Activated T-cell treated with anti-CD3 and anti-CD28 coated beads, Interleukin-2, amount 50 U/mL, for 4 hours (primary cell): Measurements from ENCODE around the gene RFC2. TPM values are rescaled to one million over a fixed set of nuclear protein-coding genes. Genes with fewer than 3 reads are reported as not detected.

Experiments used
- ATAC-seq, 2 donors: fragments of 200-7000 bp; cut with Tn5 transposase; one replicate each; pipeline ENCODE4 v1.10.0; 2021
- DNase-seq: peaks from one replicate; pipeline ENCODE4 v3.0.0-alpha.2; 2020
- H3K27me3 Mint-ChIP-seq: one replicate; pipeline ENCODE4 v1.8.0; 2021; ENCODE audit warnings: low read depth, mixed read lengths
- H3K36me3 Mint-ChIP-seq: one replicate; pipeline ENCODE4 v1.8.0; 2022; ENCODE audit warnings: mixed read lengths; ENCODE audit not compliant: insufficient read depth
- H3K4me1 Mint-ChIP-seq: one replicate; pipeline ENCODE4 v1.8.0; 2021; ENCODE audit warnings: low read depth, mixed read lengths
- H3K4me3 Mint-ChIP-seq: one replicate; pipeline ENCODE4 v1.8.0; 2021; ENCODE audit warnings: mild to moderate bottlenecking, moderate library complexity, mixed read lengths
- H3K9me3 Mint-ChIP-seq: one replicate; pipeline ENCODE4 v1.8.0; 2021; ENCODE audit warnings: mixed read lengths
- total RNA-seq, 3 donors: library from RNA; stranded (reverse); gene quantifications; one replicate each; pipeline ENCODE4 v1.2.1, GENCODE V29; 2021

RFC2 gene
- total RNA-seq, 3 donors from 2014 or later: 71.4 to 85.2 (median 73.8) TPM

- no peak for DNase-seq
- Mint-ChIP-seq H3K4me3 (peak overlapping the region; percentile 80), H3K27me3 (peaks cover 7% of the 10 kb centered on the region), H3K9me3 (no peaks in the 10 kb centered on the region), H3K4me1 (peaks cover 21% of the 10 kb centered on the region), H3K36me3 (no peaks in the 10 kb centered on the region)
- no peak for ATAC-seq
Measured at GRCh38 chr7:74288034-74288881, 34.1 kb upstream of the RFC2 start.

- Mint-ChIP-seq H3K4me1 (peaks cover 20% of the 10 kb centered on the region), H3K4me3 (no peak overlapping the region), H3K36me3 (no peaks in the 10 kb centered on the region), H3K27me3 (peaks cover 10% of the 10 kb centered on the region), H3K9me3 (no peaks in the 10 kb centered on the region)
- ATAC-seq (no peak), DNase-seq (no peak)
Measured at GRCh38 chr7:74287303-74288033, 33.3 kb upstream of the RFC2 start.

- Mint-ChIP-seq H3K4me3 (no peak overlapping the region), H3K9me3 (no peaks in the 10 kb centered on the region), H3K4me1 (peaks cover 20% of the 10 kb centered on the region), H3K36me3 (no peaks in the 10 kb centered on the region), H3K27me3 (peaks cover 10% of the 10 kb centered on the region)
- ATAC-seq (no peak), DNase-seq (no peak)
Measured at GRCh38 chr7:74286131-74286530, 31.9 kb upstream of the RFC2 start.

- peaks cover 10% of the 10 kb centered on the region for H3K27me3 Mint-ChIP-seq
- ATAC-seq: no peak
- H3K4me3 Mint-ChIP-seq: no peak overlapping the region
- H3K36me3 Mint-ChIP-seq: no peaks in the 10 kb centered on the region
- H3K4me1 Mint-ChIP-seq: peaks cover 13% of the 10 kb centered on the region
- DNase-seq: no peak
- no peaks in the 10 kb centered on the region for H3K9me3 Mint-ChIP-seq
Measured at GRCh38 chr7:74284781-74285259, 30.6 kb upstream of the RFC2 start.

- peaks cover 11% of the 10 kb centered on the region for H3K4me1 Mint-ChIP-seq
- no peaks in the 10 kb centered on the region for H3K36me3 Mint-ChIP-seq
Measured at GRCh38 chr7:74283858-74284447, 29.8 kb upstream of the RFC2 start.

GRCh38 chr7:74282748-74283459, 28.7 kb upstream of the RFC2 start:
- ATAC-seq: no peak
- no peaks in the 10 kb centered on the region for H3K36me3 Mint-ChIP-seq
- H3K9me3 Mint-ChIP-seq: no peaks in the 10 kb centered on the region
- peaks cover under 1% of the 10 kb centered on the region for H3K4me1 Mint-ChIP-seq
- no peak for DNase-seq
- peaks cover 10% of the 10 kb centered on the region for H3K27me3 Mint-ChIP-seq
- H3K4me3 Mint-ChIP-seq: no peak overlapping the region

More at GRCh38 chr7:74283858-74284447, 29.8 kb upstream of the RFC2 start:
- ATAC-seq (no peak), DNase-seq (no peak)
- Mint-ChIP-seq H3K4me3 (no peak overlapping the region), H3K27me3 (peaks cover 10% of the 10 kb centered on the region), H3K9me3 (no peaks in the 10 kb centered on the region)

- Mint-ChIP-seq H3K36me3 (no peaks in the 10 kb centered on the region), H3K27me3 (peaks cover 5% of the 10 kb centered on the region), H3K4me1 (no peaks in the 10 kb centered on the region), H3K9me3 (no peaks in the 10 kb centered on the region), H3K4me3 (no peak overlapping the region)
- DNase-seq (no peak), ATAC-seq (no peak)
Measured at GRCh38 chr7:74280985-74281384, 26.8 kb upstream of the RFC2 start.

- H3K36me3 Mint-ChIP-seq: no peaks in the 10 kb centered on the region
- no peak for DNase-seq
- no peak overlapping the region for H3K4me3 Mint-ChIP-seq
- H3K27me3 Mint-ChIP-seq: no peaks in the 10 kb centered on the region
- ATAC-seq: no peak
- no peaks in the 10 kb centered on the region for H3K4me1 Mint-ChIP-seq
- no peaks in the 10 kb centered on the region for H3K9me3 Mint-ChIP-seq
Measured at GRCh38 chr7:74277636-74278035, 23.4 kb upstream of the RFC2 start.

GRCh38 chr7:74275401-74275881, 21.2 kb upstream of the RFC2 start:
- H3K4me1 Mint-ChIP-seq: peaks cover 9% of the 10 kb centered on the region
- ATAC-seq (peak in 1 of 2 donors; percentile 41), DNase-seq (no peak)
- H3K27me3 Mint-ChIP-seq: no peaks in the 10 kb centered on the region
- H3K4me3 Mint-ChIP-seq: no peak overlapping the region
- H3K36me3 Mint-ChIP-seq: no peaks in the 10 kb centered on the region
- no peaks in the 10 kb centered on the region for H3K9me3 Mint-ChIP-seq

GRCh38 chr7:74272305-74273038, 18.3 kb upstream of the RFC2 start:
- H3K4me1 Mint-ChIP-seq: peaks cover 9% of the 10 kb centered on the region
- ATAC-seq (no peak), DNase-seq (no peak)
- H3K9me3 Mint-ChIP-seq: no peaks in the 10 kb centered on the region
- no peaks in the 10 kb centered on the region for H3K27me3 Mint-ChIP-seq
- H3K36me3 Mint-ChIP-seq: no peaks in the 10 kb centered on the region
- H3K4me3 Mint-ChIP-seq: no peak overlapping the region

- DNase-seq (no peak), ATAC-seq (no peak)
- H3K4me1 Mint-ChIP-seq: peaks cover 9% of the 10 kb centered on the region
- H3K9me3 Mint-ChIP-seq: no peaks in the 10 kb centered on the region
- H3K4me3 Mint-ChIP-seq: no peak overlapping the region
- H3K36me3 Mint-ChIP-seq: no peaks in the 10 kb centered on the region
- H3K27me3 Mint-ChIP-seq: no peaks in the 10 kb centered on the region
Measured at GRCh38 chr7:74271742-74272141, 17.5 kb upstream of the RFC2 start.

GRCh38 chr7:74269757-74270277, 15.6 kb upstream of the RFC2 start:
- ATAC-seq: peak; percentile 89 to 92
- Mint-ChIP-seq H3K4me3 (peak overlapping the region; percentile 84), H3K9me3 (no peaks in the 10 kb centered on the region), H3K36me3 (no peaks in the 10 kb centered on the region), H3K27me3 (no peaks in the 10 kb centered on the region), H3K4me1 (peaks cover 9% of the 10 kb centered on the region)
- peak; percentile 43 for DNase-seq
